Panc1 (cell line): ENCODE measurements around the gene CD44.

Source experiments
- CTCF ChIP-seq: fragments of 450-650 bp; IDR thresholded peaks from 2 replicates; pipeline ENCODE4 v1.5.1; 2017; ENCODE audit warnings: mild to moderate bottlenecking
- POLR2AphosphoS5 ChIP-seq: IDR thresholded peaks from 2 replicates; pipeline ENCODE4 v1.6.1; 2012; ENCODE audit warnings: mild to moderate bottlenecking, low read depth, low read length, moderate library complexity
- TCF7L2 ChIP-seq: IDR thresholded peaks from 2 replicates; pipeline ENCODE4 v1.6.1; 2011; ENCODE audit warnings: mild to moderate bottlenecking, low read depth, low read length, inconsistent platforms

GRCh38 chr11:35170503-35170902, 31.5 kb downstream of the CD44 start:
- TF ChIP-seq CTCF (no peak), TCF7L2 (no peak), POLR2AphosphoS5 (peak; percentile 55; the same call in 1 of the 2 replicates)
